Measurements from ENCODE around the gene STAM2. TPM values are rescaled to one million over a fixed set of nuclear protein-coding genes. Genes with fewer than 3 reads are reported as not detected.
"Not testable (repeated sequence)": the region's sequence is repeated elsewhere in the genome, so short reads cannot be mapped to it uniquely, and the experiment has no call there.

STAM2 gene
- total RNA-seq = 18.6 and 20.0 TPM in 2 replicates

GRCh38 chr2:152175368-152176112, at the start of gene STAM2:
Gene STAM2 (minus strand): TSS chr2:152175763. CDS start chr2:152175642, 121 bp downstream.
- Mint-ChIP-seq H3K27ac (peak within 1 kb of the TSS; percentile 96), H3K4me3 (peak within 1 kb of the TSS; percentile 95), H3K27me3 (ENCODE audit: insufficient read depth) (peaks cover 2% of the 10 kb centered on the region), H3K36me3 (ENCODE audit: low read depth) (peaks cover 3% of the 10 kb centered on the region), H3K9me3 (no peaks in the 10 kb centered on the region), H3K4me1 (ENCODE audit: low read depth) (peaks cover 38% of the 10 kb centered on the region)
- intact Hi-C loops (cut with micrococcal nuclease) = loop anchor here (1.0 to 5.0 kb wide), 12 partner anchors 8 to 565 kb away; partner anchors contain the start of genes ARL5A, CACNB4, FMNL2 and PRPF40A
- peak; percentile 91 for DNase-seq (ENCODE audit: low spot score)

- Mint-ChIP-seq H3K36me3 (ENCODE audit: low read depth) (no peaks in the 10 kb centered on the region), H3K9me3 (no peaks in the 10 kb centered on the region), H3K4me3 (no peak overlapping the region), H3K4me1 (ENCODE audit: low read depth) (no peaks in the 10 kb centered on the region), H3K27me3 (ENCODE audit: insufficient read depth) (peaks cover 10% of the 10 kb centered on the region), H3K27ac (no peak overlapping the region)
- DNase-seq (ENCODE audit: low spot score) = no peak
- intact Hi-C loops (cut with micrococcal nuclease) = no loop called here
Observed at GRCh38 chr2:152223977-152224376, 48.4 kb upstream of the STAM2 start.

- Mint-ChIP-seq H3K27ac (no peak overlapping the region), H3K4me3 (no peak overlapping the region), H3K36me3 (ENCODE audit: low read depth) (no peaks in the 10 kb centered on the region), H3K27me3 (ENCODE audit: insufficient read depth) (peaks cover 11% of the 10 kb centered on the region), H3K9me3 (no peaks in the 10 kb centered on the region), H3K4me1 (ENCODE audit: low read depth) (no peaks in the 10 kb centered on the region)
- DNase-seq (ENCODE audit: low spot score) = no peak
- intact Hi-C loops (cut with micrococcal nuclease) = no loop called here
Observed at GRCh38 chr2:152222975-152223637, 47.5 kb upstream of the STAM2 start.

GRCh38 chr2:152221839-152222238, 46.3 kb upstream of the STAM2 start:
- intact Hi-C loops (cut with micrococcal nuclease) = no loop called here
- Mint-ChIP-seq H3K27me3 (ENCODE audit: insufficient read depth) (peaks cover 13% of the 10 kb centered on the region), H3K4me3 (no peak overlapping the region), H3K4me1 (ENCODE audit: low read depth) (no peaks in the 10 kb centered on the region), H3K9me3 (no peaks in the 10 kb centered on the region), H3K27ac (no peak overlapping the region), H3K36me3 (ENCODE audit: low read depth) (no peaks in the 10 kb centered on the region)
- no peak for DNase-seq (ENCODE audit: low spot score)

- peaks cover 13% of the 10 kb centered on the region for H3K27me3 Mint-ChIP-seq (ENCODE audit: insufficient read depth)
Observed at GRCh38 chr2:152219077-152219828, 43.7 kb upstream of the STAM2 start.

GRCh38 chr2:152201466-152201830, 25.9 kb upstream of the STAM2 start:
- Mint-ChIP-seq H3K27ac (no peak overlapping the region), H3K9me3 (no peaks in the 10 kb centered on the region), H3K4me1 (ENCODE audit: low read depth) (peaks cover 12% of the 10 kb centered on the region), H3K36me3 (ENCODE audit: low read depth) (no peaks in the 10 kb centered on the region), H3K27me3 (ENCODE audit: insufficient read depth) (peaks cover 7% of the 10 kb centered on the region), H3K4me3 (no peak overlapping the region)
- no peak for DNase-seq (ENCODE audit: low spot score)
- intact Hi-C loops (cut with micrococcal nuclease) = no loop called here

More at GRCh38 chr2:152219077-152219828, 43.7 kb upstream of the STAM2 start:
- Mint-ChIP-seq H3K4me3 (no peak overlapping the region), H3K27ac (no peak overlapping the region), H3K9me3 (no peaks in the 10 kb centered on the region), H3K36me3 (ENCODE audit: low read depth) (no peaks in the 10 kb centered on the region), H3K4me1 (ENCODE audit: low read depth) (no peaks in the 10 kb centered on the region)
- DNase-seq (ENCODE audit: low spot score) = no peak
- intact Hi-C loops (cut with micrococcal nuclease) = no loop called here

GRCh38 chr2:152200565-152201465, 25.3 kb upstream of the STAM2 start:
- Mint-ChIP-seq H3K4me1 (ENCODE audit: low read depth) (peaks cover 12% of the 10 kb centered on the region), H3K36me3 (ENCODE audit: low read depth) (no peaks in the 10 kb centered on the region), H3K4me3 (no peak overlapping the region), H3K27me3 (ENCODE audit: insufficient read depth) (peaks cover 9% of the 10 kb centered on the region), H3K9me3 (no peaks in the 10 kb centered on the region), H3K27ac (no peak overlapping the region)
- no peak for DNase-seq (ENCODE audit: low spot score)
- intact Hi-C loops (cut with micrococcal nuclease) = no loop called here

- H3K36me3 Mint-ChIP-seq (ENCODE audit: low read depth) = no peaks in the 10 kb centered on the region
- intact Hi-C loops (cut with micrococcal nuclease) = no loop called here
- no peak for DNase-seq (ENCODE audit: low spot score)
- peaks cover 12% of the 10 kb centered on the region for H3K4me1 Mint-ChIP-seq (ENCODE audit: low read depth)
- H3K27ac Mint-ChIP-seq = no peak overlapping the region
- no peak overlapping the region for H3K4me3 Mint-ChIP-seq
- no peaks in the 10 kb centered on the region for H3K9me3 Mint-ChIP-seq
- peaks cover 12% of the 10 kb centered on the region for H3K27me3 Mint-ChIP-seq (ENCODE audit: insufficient read depth)
Observed at GRCh38 chr2:152200101-152200500, 24.5 kb upstream of the STAM2 start.

GRCh38 chr2:152198499-152198898, 22.9 kb upstream of the STAM2 start:
- no peak overlapping the region for H3K4me3 Mint-ChIP-seq
- no peak overlapping the region for H3K27ac Mint-ChIP-seq
- no peaks in the 10 kb centered on the region for H3K36me3 Mint-ChIP-seq (ENCODE audit: low read depth)
- peaks cover 10% of the 10 kb centered on the region for H3K27me3 Mint-ChIP-seq (ENCODE audit: insufficient read depth)
- intact Hi-C loops (cut with micrococcal nuclease) = no loop called here
- H3K4me1 Mint-ChIP-seq (ENCODE audit: low read depth) = peaks cover 7% of the 10 kb centered on the region
- H3K9me3 Mint-ChIP-seq = no peaks in the 10 kb centered on the region
- no peak for DNase-seq (ENCODE audit: low spot score)

GRCh38 chr2:152197508-152198284, 22.1 kb upstream of the STAM2 start:
- not testable (repeated sequence) for H3K9me3 Mint-ChIP-seq, H3K4me3 Mint-ChIP-seq

GRCh38 chr2:152189622-152190495, 14.3 kb upstream of the STAM2 start:
- no peak for DNase-seq (ENCODE audit: low spot score)
- Mint-ChIP-seq H3K9me3 (no peaks in the 10 kb centered on the region), H3K4me1 (ENCODE audit: low read depth) (peaks cover 4% of the 10 kb centered on the region), H3K4me3 (no peak overlapping the region), H3K27ac (no peak overlapping the region), H3K27me3 (ENCODE audit: insufficient read depth) (peaks cover 7% of the 10 kb centered on the region), H3K36me3 (ENCODE audit: low read depth) (peaks cover 2% of the 10 kb centered on the region)
- intact Hi-C loops (cut with micrococcal nuclease) = loop anchor here (1.0 to 5.0 kb wide), 2 partner anchors 147 to 445 kb away; partner anchors contain the start of gene FMNL2

More at GRCh38 chr2:152197508-152198284, 22.1 kb upstream of the STAM2 start:
- H3K27ac Mint-ChIP-seq; H3K27me3 Mint-ChIP-seq (ENCODE audit: insufficient read depth); H3K36me3 Mint-ChIP-seq (ENCODE audit: low read depth); intact Hi-C loops (cut with micrococcal nuclease); H3K4me1 Mint-ChIP-seq (ENCODE audit: low read depth); DNase-seq (ENCODE audit: low spot score): not testable (repeated sequence)
